CD4-positive, alpha-beta T cell treated with Interleukin-4 for 1 hour (primary cell): ENCODE data around the gene EYA3.
"Not testable (repeated sequence)": the region's sequence is repeated elsewhere in the genome, so short reads cannot be mapped to it uniquely, and the experiment has no call there.

Experiments used
- DNase-seq, 2 donors: peaks; one replicate each; pipeline ENCODE4 v3.0.0-alpha.2; 2020 to 2022

Gene EYA3

GRCh38 chr1:28027238-28027637 is 61.2 kb downstream of the EYA3 start:
- no peak for DNase-seq

GRCh38 chr1:28026329-28026728 is 62.1 kb downstream of the EYA3 start:
- no peak for DNase-seq

- no peak for DNase-seq
These were observed 67.3 kb downstream of the EYA3 start for GRCh38 chr1:28021064-28021463.

GRCh38 chr1:28010969-28011368 is 77.4 kb downstream of the EYA3 start:
- DNase-seq: no peak

GRCh38 chr1:28003117-28003516 is 85.3 kb downstream of the EYA3 start:
- not testable (repeated sequence) for DNase-seq

- no peak for DNase-seq
These were observed 85.8 kb downstream of the EYA3 start for GRCh38 chr1:28002600-28002999.

GRCh38 chr1:27999055-27999454 is 89.4 kb downstream of the EYA3 start:
- DNase-seq: no peak

GRCh38 chr1:27994526-27994925 is 93.9 kb downstream of the EYA3 start:
- DNase-seq: not testable (repeated sequence)

- DNase-seq: no peak
These were observed 94.3 kb downstream of the EYA3 start for GRCh38 chr1:27994060-27994459.

- DNase-seq: peak in 1 of 2 donors; percentile 33
These were observed 95.2 kb downstream of the EYA3 start for GRCh38 chr1:27993241-27993640.

GRCh38 chr1:27992276-27992675 is 96.1 kb downstream of the EYA3 start:
- peak; percentile 57 to 60 for DNase-seq

- DNase-seq: peak in 1 of 2 donors; percentile 16
These were observed 97.4 kb downstream of the EYA3 start for GRCh38 chr1:27990920-27991537.

- DNase-seq: no peak
These were observed 107.3 kb downstream of the EYA3 start for GRCh38 chr1:27981145-27981544.

- no peak for DNase-seq
These were observed 108.1 kb downstream of the EYA3 start for GRCh38 chr1:27980216-27980845.

GRCh38 chr1:27979859-27980201 is 108.6 kb downstream of the EYA3 start:
- DNase-seq: no peak

GRCh38 chr1:27979151-27979858 is 109.1 kb downstream of the EYA3 start:
- DNase-seq: peak; percentile 31 to 69

- no peak for DNase-seq
These were observed 114.0 kb downstream of the EYA3 start for GRCh38 chr1:27974417-27974781.

- no peak for DNase-seq
These were observed 114.5 kb downstream of the EYA3 start for GRCh38 chr1:27973771-27974416.

- DNase-seq: no peak
These were observed 116.3 kb downstream of the EYA3 start for GRCh38 chr1:27972141-27972540.

GRCh38 chr1:27971674-27972073 is 116.7 kb downstream of the EYA3 start:
- DNase-seq: no peak

- no peak for DNase-seq
These were observed 118.0 kb downstream of the EYA3 start for GRCh38 chr1:27970401-27970800.

GRCh38 chr1:27968692-27969091 is 119.7 kb downstream of the EYA3 start:
- no peak for DNase-seq

GRCh38 chr1:27967884-27968466 is 120.4 kb downstream of the EYA3 start:
- no peak for DNase-seq
